ENCODE data around the gene INPP5A. TPM values are rescaled to one million over a fixed set of nuclear protein-coding genes. Genes with fewer than 3 reads are reported as not detected.
"Not testable (repeated sequence)": the region's sequence is repeated elsewhere in the genome, so short reads cannot be mapped to it uniquely, and the experiment has no call there.

The INPP5A gene
- total RNA-seq, 3 donors from 2014 or later, result 5.8 to 8.8 (median 6.9) TPM

DNA sequence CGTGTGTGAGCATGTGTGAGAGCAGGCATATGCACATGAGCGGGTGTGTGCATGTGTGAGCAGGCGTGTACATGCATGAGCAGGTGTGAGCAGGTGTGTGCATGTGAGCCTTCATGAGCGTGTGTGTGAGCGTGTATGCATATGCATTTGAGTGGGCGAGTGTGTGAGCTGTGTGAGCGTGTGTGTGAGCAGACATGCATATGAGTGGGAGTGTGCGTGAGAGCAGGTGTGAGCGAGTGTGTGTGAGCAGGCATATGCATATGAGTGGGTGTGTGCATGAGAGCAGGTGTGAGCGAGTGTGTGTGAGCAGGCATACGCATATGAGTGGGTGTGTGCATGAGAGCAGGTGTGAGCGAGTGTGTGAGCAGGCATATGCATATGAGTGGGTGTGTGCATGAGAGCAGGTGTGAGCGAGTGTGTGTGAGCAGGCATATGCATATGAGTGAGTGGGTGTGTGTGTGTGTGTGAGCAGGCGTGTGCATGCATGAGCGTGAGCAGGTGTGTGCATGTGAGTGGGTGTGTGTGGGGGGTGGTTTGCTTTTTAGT lies 217.7 kb downstream of the INPP5A start:
- H3K27me3 Mint-ChIP-seq (ENCODE audit: low read depth), result no peaks in the 10 kb centered on the region
- ATAC-seq (no peak), DNase-seq (no peak)
- H3K36me3 Mint-ChIP-seq (ENCODE audit: insufficient read depth), result peaks cover 24% of the 10 kb centered on the region
- H3K4me1 Mint-ChIP-seq (ENCODE audit: low read depth), result no peaks in the 10 kb centered on the region
- H3K9me3 Mint-ChIP-seq, result no peaks in the 10 kb centered on the region
- no peak overlapping the region for H3K4me3 Mint-ChIP-seq

DNA sequence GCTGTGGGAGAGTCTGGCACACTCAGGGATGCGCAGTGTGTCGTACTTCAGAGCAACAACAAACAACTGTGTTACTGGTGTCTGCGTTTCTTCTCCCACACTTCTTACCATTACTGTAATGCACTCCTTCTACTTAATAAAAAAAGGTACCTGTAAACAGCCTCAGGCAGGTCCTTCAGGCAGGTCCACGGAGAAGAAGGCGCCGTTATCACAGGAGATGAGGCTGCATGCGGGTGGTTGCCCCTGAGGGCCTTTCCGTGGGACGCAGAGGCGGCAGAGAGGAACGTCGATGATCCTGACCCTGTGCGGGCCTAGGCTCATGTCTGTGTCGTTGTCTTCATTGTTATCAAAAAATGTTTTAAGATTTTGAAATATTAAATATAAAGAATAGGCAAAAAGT lies 219.0 kb downstream of the INPP5A start:
- no peak overlapping the region for H3K4me3 Mint-ChIP-seq
- peaks cover 27% of the 10 kb centered on the region for H3K36me3 Mint-ChIP-seq (ENCODE audit: insufficient read depth)
- H3K9me3 Mint-ChIP-seq, result no peaks in the 10 kb centered on the region
- DNase-seq, result no peak
- H3K4me1 Mint-ChIP-seq (ENCODE audit: low read depth), result no peaks in the 10 kb centered on the region
- no peaks in the 10 kb centered on the region for H3K27me3 Mint-ChIP-seq (ENCODE audit: low read depth)
- no peak for ATAC-seq

DNA sequence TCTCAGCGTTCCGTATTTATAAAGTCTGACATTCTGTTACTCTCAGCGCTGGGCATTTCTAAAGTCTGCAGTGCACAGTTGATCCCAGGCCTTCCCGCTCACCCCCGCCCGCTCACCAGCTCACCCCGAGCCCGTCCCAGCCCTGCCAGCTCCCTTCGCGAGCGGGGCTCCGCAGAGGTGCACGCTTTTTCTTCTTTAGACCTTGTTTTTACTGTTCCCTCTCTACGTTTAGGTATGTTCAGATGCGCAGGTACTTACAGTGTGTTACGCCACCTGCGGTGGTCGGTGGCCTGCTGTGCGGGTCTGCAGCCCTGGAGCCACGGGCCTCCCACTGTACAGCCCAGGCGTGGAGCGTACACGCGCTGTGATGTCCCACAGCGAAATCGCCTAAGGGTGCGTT lies 219.6 kb downstream of the INPP5A start:
- DNase-seq, result no peak
- no peak overlapping the region for H3K4me3 Mint-ChIP-seq
- no peaks in the 10 kb centered on the region for H3K9me3 Mint-ChIP-seq
- H3K27me3 Mint-ChIP-seq (ENCODE audit: low read depth), result no peaks in the 10 kb centered on the region
- ATAC-seq, result no peak
- peaks cover 27% of the 10 kb centered on the region for H3K36me3 Mint-ChIP-seq (ENCODE audit: insufficient read depth)
- H3K4me1 Mint-ChIP-seq (ENCODE audit: low read depth), result peaks cover 4% of the 10 kb centered on the region

DNA sequence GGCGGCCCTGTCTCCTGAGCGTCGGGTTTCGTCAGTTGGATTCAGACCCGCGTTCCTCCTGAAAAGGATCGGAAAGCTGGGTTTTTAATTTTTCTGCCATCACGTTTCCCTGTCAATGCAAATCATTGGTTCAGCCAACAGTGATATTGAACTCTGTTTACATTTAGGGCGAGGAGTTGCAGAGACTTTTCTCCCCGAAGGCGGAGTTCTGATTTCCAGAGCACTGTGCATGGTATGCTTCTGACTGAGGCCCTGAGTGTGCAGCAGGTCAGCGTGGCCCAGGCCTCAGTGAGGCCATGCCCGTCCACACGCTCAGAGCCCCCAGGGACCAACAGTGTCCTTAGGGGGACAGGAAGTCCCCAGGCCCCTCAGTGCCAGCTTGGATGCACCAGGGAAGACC lies 221.3 kb downstream of the INPP5A start:
- Mint-ChIP-seq H3K4me1 (ENCODE audit: low read depth) (peaks cover 8% of the 10 kb centered on the region), H3K27me3 (ENCODE audit: low read depth) (no peaks in the 10 kb centered on the region), H3K4me3 (no peak overlapping the region), H3K9me3 (no peaks in the 10 kb centered on the region), H3K36me3 (ENCODE audit: insufficient read depth) (peaks cover 24% of the 10 kb centered on the region)
- ATAC-seq (no peak), DNase-seq (no peak)

DNA sequence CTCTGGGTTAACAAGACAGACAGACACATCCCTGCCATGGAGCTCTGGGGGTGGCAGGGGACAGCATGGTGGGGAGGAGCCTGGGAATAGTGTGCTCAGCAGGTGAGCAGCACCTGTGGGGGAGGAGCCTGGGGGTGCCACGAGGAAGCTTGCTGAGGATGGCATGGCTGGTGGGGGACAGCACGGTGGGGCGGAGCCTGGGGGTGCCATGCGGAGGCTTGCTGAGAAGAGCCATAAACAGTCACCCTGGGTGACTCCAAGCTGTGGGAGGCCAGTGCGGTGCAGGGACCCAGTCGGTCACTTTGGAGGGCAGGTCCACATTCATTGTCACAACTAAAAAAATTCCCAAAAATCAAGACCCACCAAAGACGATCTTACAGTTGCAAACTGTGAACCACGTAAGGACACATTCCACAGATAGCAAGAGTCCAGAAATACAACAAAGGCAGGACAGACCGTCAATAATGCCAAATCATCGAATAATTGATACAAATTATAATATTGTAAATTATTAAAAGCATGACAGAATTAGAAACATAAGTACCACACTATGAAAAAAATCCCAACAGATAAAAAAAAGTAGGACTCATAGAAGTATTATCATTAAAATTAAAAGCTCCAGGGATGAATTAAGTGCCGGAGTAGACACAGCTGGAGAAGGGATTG lies 223.9 kb downstream of the INPP5A start:
- DNase-seq, result no peak
- Mint-ChIP-seq H3K36me3 (ENCODE audit: insufficient read depth) (peaks cover 13% of the 10 kb centered on the region), H3K27me3 (ENCODE audit: low read depth) (no peaks in the 10 kb centered on the region), H3K9me3 (no peaks in the 10 kb centered on the region), H3K4me3 (no peak overlapping the region), H3K4me1 (ENCODE audit: low read depth) (peaks cover 8% of the 10 kb centered on the region)
- ATAC-seq, result no peak

DNA sequence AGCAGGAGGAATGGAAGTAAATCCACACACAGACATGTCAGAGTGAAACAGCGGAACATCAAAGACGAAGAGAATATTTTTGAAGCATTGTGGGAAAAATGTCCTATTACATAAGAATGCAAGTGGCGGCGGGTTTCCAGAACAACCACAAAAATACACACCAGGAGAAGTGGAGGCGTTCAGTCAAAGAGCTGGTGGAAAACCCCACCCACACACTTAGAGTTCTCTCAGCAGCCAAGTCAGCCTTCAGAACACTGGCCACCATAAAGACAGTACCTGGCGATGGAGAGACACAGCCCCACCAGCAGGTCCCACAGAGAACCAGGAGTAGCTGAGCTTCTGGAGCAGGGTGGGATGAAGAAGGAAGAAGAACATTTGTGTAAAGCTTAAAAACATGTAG lies 224.7 kb downstream of the INPP5A start:
- H3K9me3 Mint-ChIP-seq, result no peaks in the 10 kb centered on the region
- no peaks in the 10 kb centered on the region for H3K27me3 Mint-ChIP-seq (ENCODE audit: low read depth)
- ATAC-seq (peak in 1 of 2 donors; percentile 32), DNase-seq (no peak)
- H3K4me1 Mint-ChIP-seq (ENCODE audit: low read depth), result peaks cover 8% of the 10 kb centered on the region
- no peak overlapping the region for H3K4me3 Mint-ChIP-seq
- H3K36me3 Mint-ChIP-seq (ENCODE audit: insufficient read depth), result peaks cover 13% of the 10 kb centered on the region

DNA sequence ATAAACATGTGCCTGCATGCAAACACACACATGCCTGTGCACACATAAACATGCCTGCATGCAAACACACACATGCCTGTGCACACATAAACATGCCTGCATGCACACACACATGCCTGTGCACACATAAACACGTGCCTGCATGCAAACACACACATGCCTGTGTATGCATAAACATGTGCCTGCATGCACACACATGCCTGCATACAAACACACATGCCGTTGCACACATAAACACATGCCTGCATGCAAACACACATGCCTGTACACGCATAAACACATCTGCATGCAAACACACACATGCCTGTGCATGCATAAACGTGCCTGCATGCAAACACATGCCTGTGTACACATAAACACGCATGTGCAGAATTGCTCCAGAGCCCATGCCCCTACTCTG lies 226.0 kb downstream of the INPP5A start:
- Mint-ChIP-seq H3K36me3 (ENCODE audit: insufficient read depth) (peaks cover 11% of the 10 kb centered on the region), H3K4me1 (ENCODE audit: low read depth) (peaks cover 8% of the 10 kb centered on the region), H3K9me3 (no peaks in the 10 kb centered on the region), H3K27me3 (ENCODE audit: low read depth) (no peaks in the 10 kb centered on the region), H3K4me3 (no peak overlapping the region)
- ATAC-seq, result no peak
- no peak for DNase-seq

DNA sequence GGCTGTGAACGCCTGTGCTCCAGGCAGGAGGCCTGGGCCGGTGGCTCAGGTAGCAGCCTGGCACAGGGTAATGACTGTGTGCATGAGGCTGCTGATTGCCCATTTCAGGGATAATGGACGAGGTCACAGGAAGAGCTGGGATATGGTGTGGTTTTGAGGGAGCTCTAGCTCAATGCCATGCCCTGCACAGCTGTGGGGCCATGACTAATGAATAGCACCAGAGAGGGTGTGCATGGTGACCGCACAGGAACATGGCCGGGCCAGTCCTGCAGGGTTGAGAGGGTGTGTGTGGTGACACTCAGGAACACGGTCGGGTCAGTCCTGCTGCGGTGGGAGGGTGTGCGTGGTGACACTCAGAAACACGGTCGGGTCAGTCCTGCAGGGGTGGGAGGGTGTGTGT lies 226.5 kb downstream of the INPP5A start:
- peaks cover 13% of the 10 kb centered on the region for H3K36me3 Mint-ChIP-seq (ENCODE audit: insufficient read depth)
- H3K9me3 Mint-ChIP-seq, result no peaks in the 10 kb centered on the region
- no peak overlapping the region for H3K4me3 Mint-ChIP-seq
- no peaks in the 10 kb centered on the region for H3K27me3 Mint-ChIP-seq (ENCODE audit: low read depth)
- no peak for ATAC-seq
- DNase-seq, result no peak
- H3K4me1 Mint-ChIP-seq (ENCODE audit: low read depth), result peaks cover 8% of the 10 kb centered on the region

DNA sequence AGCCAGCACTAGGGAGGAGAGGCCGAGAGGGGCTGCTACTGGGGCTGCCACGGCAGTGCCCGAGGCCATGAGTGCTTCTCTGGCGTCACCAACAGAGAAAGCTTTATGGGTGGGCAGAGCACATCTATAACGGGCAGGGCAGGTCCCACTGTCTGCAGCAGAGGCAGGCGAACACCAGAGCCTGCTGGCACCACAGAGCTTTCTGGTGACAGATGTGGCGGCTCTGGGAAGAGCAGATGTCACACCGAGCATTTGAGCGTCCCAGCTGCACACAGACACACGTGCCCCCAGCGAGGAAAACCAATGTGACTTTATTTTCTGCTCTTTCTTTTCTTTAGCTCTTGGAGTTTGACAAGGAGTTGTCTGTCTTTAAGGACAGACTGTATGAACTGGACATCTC lies 227.8 kb downstream of the INPP5A start:
- Mint-ChIP-seq H3K9me3 (no peaks in the 10 kb centered on the region), H3K4me1 (ENCODE audit: low read depth) (peaks cover 8% of the 10 kb centered on the region), H3K36me3 (ENCODE audit: insufficient read depth) (peaks cover 13% of the 10 kb centered on the region), H3K27me3 (ENCODE audit: low read depth) (no peaks in the 10 kb centered on the region), H3K4me3 (no peak overlapping the region)
- ATAC-seq (no peak), DNase-seq (no peak)

DNA sequence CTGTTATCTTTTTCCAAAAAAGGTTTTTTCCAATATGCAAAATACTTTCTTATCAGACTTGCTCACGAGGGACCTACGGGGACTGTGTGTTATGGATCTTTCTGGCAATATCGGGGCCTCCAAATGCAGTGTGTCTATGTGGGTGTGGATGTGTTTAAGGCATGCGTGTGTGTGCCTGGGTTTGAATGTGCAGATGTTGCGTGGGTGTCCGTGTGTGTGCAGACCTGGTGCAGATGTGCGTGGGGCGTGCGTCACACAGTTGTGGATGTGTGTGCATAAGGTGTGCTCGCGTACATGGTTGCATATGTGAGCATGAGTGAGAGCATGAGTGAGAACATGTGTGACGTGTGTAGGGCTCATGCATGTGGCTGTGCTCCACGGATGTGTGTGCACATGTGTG lies 228.7 kb downstream of the INPP5A start:
- no peaks in the 10 kb centered on the region for H3K27me3 Mint-ChIP-seq (ENCODE audit: low read depth)
- H3K4me1 Mint-ChIP-seq (ENCODE audit: low read depth), result peaks cover 8% of the 10 kb centered on the region
- H3K36me3 Mint-ChIP-seq (ENCODE audit: insufficient read depth), result peaks cover 9% of the 10 kb centered on the region
- H3K4me3 Mint-ChIP-seq, result no peak overlapping the region
- ATAC-seq (no peak), DNase-seq (no peak)
- H3K9me3 Mint-ChIP-seq, result no peaks in the 10 kb centered on the region

DNA sequence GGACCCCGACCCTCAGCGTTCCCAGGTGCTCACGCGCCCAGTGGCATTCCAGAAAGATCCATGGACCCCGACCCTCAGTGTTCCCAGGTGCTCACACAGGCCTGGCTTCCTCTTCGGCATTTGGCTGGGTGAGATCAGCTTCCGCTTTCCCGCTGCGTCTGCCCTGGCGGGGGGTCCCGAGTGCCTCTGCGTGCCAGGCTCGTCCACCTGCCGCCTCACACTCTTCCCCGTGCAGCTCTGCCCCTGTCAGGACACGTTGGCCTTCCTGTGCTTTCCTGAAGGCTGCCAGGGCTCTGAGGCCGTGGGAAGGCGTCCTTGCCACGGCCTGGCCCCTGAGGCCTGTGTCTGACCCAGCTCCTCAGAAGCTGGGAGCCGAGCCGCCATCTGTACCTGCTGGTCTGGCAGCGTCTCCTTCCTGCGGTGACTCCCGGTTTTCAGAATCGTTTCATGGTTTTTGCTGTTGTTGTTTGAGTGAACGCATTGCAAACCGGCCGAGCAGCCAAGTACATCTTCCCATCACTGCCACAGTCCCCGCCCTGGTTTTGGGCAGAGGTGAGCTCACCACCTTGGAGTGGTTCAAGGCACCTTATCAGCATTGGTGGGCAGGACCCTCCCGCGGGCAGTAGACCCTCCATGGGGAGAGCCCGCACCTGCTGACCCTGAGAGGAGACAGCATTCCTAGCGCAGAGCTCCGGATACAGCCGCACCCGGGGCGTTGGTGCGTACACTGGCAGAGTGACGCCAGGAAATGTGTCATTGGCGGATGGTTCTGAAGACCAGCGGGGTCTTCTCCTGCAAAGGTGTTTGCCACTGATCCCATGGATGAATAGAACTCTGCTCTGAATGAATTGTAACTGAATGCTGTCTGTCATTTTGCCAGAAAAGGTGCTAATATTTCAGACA lies 231.0 kb downstream of the INPP5A start:
- Mint-ChIP-seq H3K4me1 (ENCODE audit: low read depth) (no peaks in the 10 kb centered on the region), H3K36me3 (ENCODE audit: insufficient read depth) (peaks cover 11% of the 10 kb centered on the region), H3K9me3 (no peaks in the 10 kb centered on the region), H3K4me3 (no peak overlapping the region), H3K27me3 (ENCODE audit: low read depth) (no peaks in the 10 kb centered on the region)
- DNase-seq, result no peak
- ATAC-seq, result no peak

DNA sequence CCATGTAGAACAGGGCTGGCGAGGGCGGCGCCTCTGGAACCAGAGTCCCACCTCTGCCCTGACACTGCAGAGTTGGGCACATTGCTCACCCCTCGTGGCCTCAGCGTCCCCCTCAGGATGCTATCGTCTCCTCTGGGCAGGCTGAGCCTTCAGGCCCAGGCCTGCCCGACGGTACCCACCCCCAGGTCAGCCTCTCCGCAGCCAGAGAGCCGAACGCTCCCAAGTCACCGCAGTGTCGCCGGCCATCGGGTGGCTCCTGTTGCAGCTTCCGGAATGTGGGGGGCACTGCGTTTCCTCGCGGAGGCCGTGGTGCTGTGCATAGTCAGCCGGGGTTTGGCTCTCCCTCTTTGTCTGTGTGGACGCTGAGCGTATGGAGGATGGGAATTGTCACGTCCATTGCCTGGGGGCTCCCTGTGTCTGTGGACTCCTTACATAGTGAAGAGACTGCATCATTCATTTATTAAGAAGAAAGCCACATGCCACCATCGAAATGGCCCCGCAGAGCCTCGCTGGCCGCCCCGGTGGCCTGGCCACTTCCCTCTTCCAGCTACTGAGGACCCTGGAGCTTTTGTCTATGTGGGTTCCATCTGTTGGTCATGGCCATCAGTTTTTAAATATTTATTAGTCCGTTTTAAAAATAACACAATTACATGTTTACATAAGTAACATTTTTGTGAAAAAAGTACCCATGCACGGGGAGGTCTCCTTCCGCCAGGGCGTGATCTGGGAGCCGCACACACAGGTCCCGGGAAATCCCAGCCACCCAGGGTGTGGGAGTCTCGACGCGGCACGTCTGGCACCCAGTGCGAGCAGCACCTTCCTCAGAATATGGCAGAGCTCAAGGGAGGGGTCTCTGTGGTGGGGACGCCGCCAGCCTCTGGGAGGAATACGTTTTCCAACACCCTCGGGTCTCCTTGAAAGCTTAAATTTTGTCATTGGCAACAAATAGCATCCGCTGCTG lies 232.8 kb downstream of the INPP5A start:
- Mint-ChIP-seq H3K9me3 (no peaks in the 10 kb centered on the region), H3K4me3 (no peak overlapping the region), H3K36me3 (ENCODE audit: insufficient read depth) (peaks cover 11% of the 10 kb centered on the region), H3K4me1 (ENCODE audit: low read depth) (no peaks in the 10 kb centered on the region), H3K27me3 (ENCODE audit: low read depth) (no peaks in the 10 kb centered on the region)
- ATAC-seq (no peak), DNase-seq (no peak)

DNA sequence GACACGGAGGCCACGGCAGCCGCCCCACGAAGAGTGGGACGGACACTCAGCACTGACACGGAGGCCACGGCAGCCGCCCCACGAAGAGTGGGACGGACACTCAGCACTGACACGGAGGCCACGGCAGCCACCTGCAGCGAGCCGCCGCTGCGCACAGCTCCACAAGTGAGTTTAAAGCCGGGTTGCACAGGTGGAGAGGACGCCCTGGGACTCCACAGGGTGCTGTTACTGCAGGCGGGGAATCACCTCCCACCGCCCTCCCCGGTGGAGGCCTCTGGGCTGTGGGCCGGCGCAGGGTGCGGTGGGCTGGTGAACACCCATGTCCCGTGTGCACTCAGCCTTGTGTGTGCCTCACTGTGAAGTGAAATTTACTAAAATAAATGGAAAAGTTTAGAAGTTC lies 235.2 kb downstream of the INPP5A start:
- not testable (repeated sequence) for ATAC-seq; H3K4me3 Mint-ChIP-seq; H3K27me3 Mint-ChIP-seq (ENCODE audit: low read depth); DNase-seq; H3K9me3 Mint-ChIP-seq; H3K4me1 Mint-ChIP-seq (ENCODE audit: low read depth); H3K36me3 Mint-ChIP-seq (ENCODE audit: insufficient read depth)
